Measurements from ENCODE around the gene INAVA.
"Not testable (repeated sequence)": the region's sequence is repeated elsewhere in the genome, so short reads cannot be mapped to it uniquely, and the experiment has no call there.

- TF ChIP-seq, protein P1, sequence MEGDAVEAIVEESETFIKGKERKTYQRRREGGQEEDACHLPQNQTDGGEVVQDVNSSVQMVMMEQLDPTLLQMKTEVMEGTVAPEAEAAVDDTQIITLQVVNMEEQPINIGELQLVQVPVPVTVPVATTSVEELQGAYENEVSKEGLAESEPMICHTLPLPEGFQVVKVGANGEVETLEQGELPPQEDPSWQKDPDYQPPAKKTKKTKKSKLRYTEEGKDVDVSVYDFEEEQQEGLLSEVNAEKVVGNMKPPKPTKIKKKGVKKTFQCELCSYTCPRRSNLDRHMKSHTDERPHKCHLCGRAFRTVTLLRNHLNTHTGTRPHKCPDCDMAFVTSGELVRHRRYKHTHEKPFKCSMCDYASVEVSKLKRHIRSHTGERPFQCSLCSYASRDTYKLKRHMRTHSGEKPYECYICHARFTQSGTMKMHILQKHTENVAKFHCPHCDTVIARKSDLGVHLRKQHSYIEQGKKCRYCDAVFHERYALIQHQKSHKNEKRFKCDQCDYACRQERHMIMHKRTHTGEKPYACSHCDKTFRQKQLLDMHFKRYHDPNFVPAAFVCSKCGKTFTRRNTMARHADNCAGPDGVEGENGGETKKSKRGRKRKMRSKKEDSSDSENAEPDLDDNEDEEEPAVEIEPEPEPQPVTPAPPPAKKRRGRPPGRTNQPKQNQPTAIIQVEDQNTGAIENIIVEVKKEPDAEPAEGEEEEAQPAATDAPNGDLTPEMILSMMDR (IDR thresholded peaks at IDR 0.05; ENCODE audit: low read depth, low read length, poor library complexity, severe bottlenecking) = not testable (repeated sequence)
- TF ChIP-seq EZH2phosphoT487 (IDR thresholded peaks at IDR 0.05; ENCODE audit: borderline replicate concordance, low read length) = not testable (repeated sequence)
Measured at GRCh38 chr1:200963888-200964287, 69.2 kb downstream of the INAVA start.

All from DOHH2 (cell line).